Hepatocyte (in vitro differentiated cells): ENCODE results near the gene TPMT.

ENCODE experiments used
- EZH2phosphoT487 ChIP-seq: fragments of 200-600 bp; sonication (generic); IDR thresholded peaks from one replicate; pipeline ENCODE4 v1.6.1; 2018; ENCODE audit warnings: antibody characterized with exemption, mild to moderate bottlenecking, low read depth, moderate library complexity; ENCODE audit not compliant: unreplicated experiment, severe bottlenecking
- TF ChIP-seq, protein P1 (sequence below): fragments of 200-600 bp; sonication (generic); IDR thresholded peaks from 2 replicates; pipeline ENCODE4 v1.5.1; 2016; ENCODE audit warnings: antibody characterized with exemption, mild to moderate bottlenecking; ENCODE audit not compliant: poor library complexity

DNA sequence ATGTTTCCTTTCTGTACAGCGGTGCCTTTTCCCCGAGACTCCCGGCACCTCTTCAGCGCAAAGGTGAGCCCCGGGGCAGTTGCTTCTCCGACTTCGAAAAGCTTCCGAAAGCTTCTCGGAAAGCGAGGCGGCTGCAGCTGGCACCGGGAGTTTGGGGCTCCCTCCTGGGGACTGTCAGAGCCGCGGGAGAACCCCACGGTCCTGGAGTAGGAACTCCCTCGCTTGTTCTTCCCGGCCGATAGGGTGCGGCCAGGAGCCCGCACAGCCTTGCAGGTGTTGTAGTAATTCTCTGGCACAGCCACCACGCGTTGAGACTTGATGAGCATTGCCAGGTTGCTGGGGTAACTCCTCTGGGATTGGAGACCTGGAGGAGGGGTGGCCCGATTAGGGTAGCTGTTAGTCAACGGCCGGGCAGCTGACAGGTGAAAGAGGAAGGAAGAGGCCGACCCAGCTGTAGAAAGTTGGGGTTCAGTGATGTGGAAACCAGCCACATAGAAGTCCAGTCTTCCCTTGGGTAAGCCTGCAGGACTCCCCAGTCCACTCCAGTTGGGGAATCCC is 1.1 kb upstream of the TPMT start:
- TF ChIP-seq, protein P1, sequence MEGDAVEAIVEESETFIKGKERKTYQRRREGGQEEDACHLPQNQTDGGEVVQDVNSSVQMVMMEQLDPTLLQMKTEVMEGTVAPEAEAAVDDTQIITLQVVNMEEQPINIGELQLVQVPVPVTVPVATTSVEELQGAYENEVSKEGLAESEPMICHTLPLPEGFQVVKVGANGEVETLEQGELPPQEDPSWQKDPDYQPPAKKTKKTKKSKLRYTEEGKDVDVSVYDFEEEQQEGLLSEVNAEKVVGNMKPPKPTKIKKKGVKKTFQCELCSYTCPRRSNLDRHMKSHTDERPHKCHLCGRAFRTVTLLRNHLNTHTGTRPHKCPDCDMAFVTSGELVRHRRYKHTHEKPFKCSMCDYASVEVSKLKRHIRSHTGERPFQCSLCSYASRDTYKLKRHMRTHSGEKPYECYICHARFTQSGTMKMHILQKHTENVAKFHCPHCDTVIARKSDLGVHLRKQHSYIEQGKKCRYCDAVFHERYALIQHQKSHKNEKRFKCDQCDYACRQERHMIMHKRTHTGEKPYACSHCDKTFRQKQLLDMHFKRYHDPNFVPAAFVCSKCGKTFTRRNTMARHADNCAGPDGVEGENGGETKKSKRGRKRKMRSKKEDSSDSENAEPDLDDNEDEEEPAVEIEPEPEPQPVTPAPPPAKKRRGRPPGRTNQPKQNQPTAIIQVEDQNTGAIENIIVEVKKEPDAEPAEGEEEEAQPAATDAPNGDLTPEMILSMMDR: peak; percentile 31
- TF ChIP-seq EZH2phosphoT487: no peak
